Parathyroid adenoma (tissue), 2 donors: ENCODE results near the gene SLC5A2.
"Not testable (repeated sequence)": the region's sequence is repeated elsewhere in the genome, so short reads cannot be mapped to it uniquely, and the experiment has no call there.

ENCODE experiments used
- H2AFZ ChIP-seq: fragments of 300-600 bp; sonication (generic); one replicate; pipeline ENCODE4 v1.7.0; 2017; ENCODE audit warnings: antibody characterized with exemption, mild to moderate bottlenecking
- H3K27ac ChIP-seq: fragments of 300-600 bp; sonication (generic); one replicate; pipeline ENCODE4 v1.7.0; 2017
- H3K27me3 ChIP-seq: fragments of 300-600 bp; sonication (generic); one replicate; pipeline ENCODE4 v1.7.0; 2017; ENCODE audit warnings: low read length; ENCODE audit not compliant: control insufficient read depth, insufficient read depth
- H3K36me3 ChIP-seq: fragments of 300-600 bp; sonication (generic); one replicate; pipeline ENCODE4 v1.7.0; 2017; ENCODE audit warnings: low read length; ENCODE audit not compliant: control insufficient read depth, insufficient read depth
- H3K4me1 ChIP-seq: fragments of 300-600 bp; sonication (generic); one replicate; pipeline ENCODE4 v1.7.0; 2017; ENCODE audit warnings: control low read depth
- H3K4me2 ChIP-seq: fragments of 300-600 bp; sonication (generic); one replicate; pipeline ENCODE4 v1.7.0; 2017; ENCODE audit warnings: low read length
- H3K4me3 ChIP-seq: fragments of 300-600 bp; sonication (generic); one replicate; pipeline ENCODE4 v1.7.0; 2017; ENCODE audit warnings: low read depth, low read length
- H3K79me2 ChIP-seq: fragments of 300-600 bp; sonication (generic); one replicate; pipeline ENCODE4 v1.7.0; 2017; ENCODE audit warnings: control low read depth
- H3K9ac ChIP-seq: fragments of 300-600 bp; sonication (generic); one replicate; pipeline ENCODE4 v1.7.0; 2017; ENCODE audit warnings: mild to moderate bottlenecking
- H3K9me3 ChIP-seq: fragments of 300-600 bp; sonication (generic); one replicate; pipeline ENCODE4 v1.7.0; 2017; ENCODE audit warnings: low read length; ENCODE audit not compliant: control insufficient read depth
- CTCF ChIP-seq: fragments of 300-600 bp; sonication (generic); IDR thresholded peaks from one replicate; pipeline ENCODE4 v1.7.0; 2017; ENCODE audit warnings: antibody characterized with exemption, mild to moderate bottlenecking
- donor health status: primary hyperparathyroidism.

SLC5A2 gene

GRCh38 chr16:31536804-31537361 is 54.0 kb downstream of the SLC5A2 start:
- H3K79me2 ChIP-seq = no peaks in the 10 kb centered on the region
- H3K4me2 ChIP-seq = no peak overlapping the region
- H3K9ac ChIP-seq = no peak overlapping the region
- H3K4me3 ChIP-seq = no peak overlapping the region
- no peak overlapping the region for H3K27ac ChIP-seq
- TF ChIP-seq CTCF = no peak
- no peaks in the 10 kb centered on the region for H3K36me3 ChIP-seq
- H3K9me3 ChIP-seq = no peaks in the 10 kb centered on the region
- H3K27me3 ChIP-seq = no peaks in the 10 kb centered on the region
- no peak overlapping the region for H2AFZ ChIP-seq
- no peaks in the 10 kb centered on the region for H3K4me1 ChIP-seq

- Histone ChIP-seq H3K27me3 (no peaks in the 10 kb centered on the region), H3K4me3 (no peak overlapping the region), H3K27ac (no peak overlapping the region), H3K9ac (no peak overlapping the region), H3K4me1 (no peaks in the 10 kb centered on the region), H3K4me2 (peak overlapping the region; percentile 16), H3K9me3 (no peaks in the 10 kb centered on the region), H3K79me2 (no peaks in the 10 kb centered on the region), H3K36me3 (no peaks in the 10 kb centered on the region), H2AFZ (peak overlapping the region; percentile 83)
- no peak for TF ChIP-seq CTCF
These were observed 54.7 kb downstream of the SLC5A2 start for GRCh38 chr16:31537362-31538242.

- not testable (repeated sequence) for H3K9me3 ChIP-seq, H3K4me1 ChIP-seq, H3K36me3 ChIP-seq, H3K4me3 ChIP-seq, H3K27me3 ChIP-seq, H3K79me2 ChIP-seq, H2AFZ ChIP-seq, H3K4me2 ChIP-seq, H3K27ac ChIP-seq, H3K9ac ChIP-seq
These were observed 55.3 kb downstream of the SLC5A2 start for GRCh38 chr16:31538243-31538598.

- not testable (repeated sequence) for H3K9ac ChIP-seq, H3K36me3 ChIP-seq, H3K27me3 ChIP-seq, H3K79me2 ChIP-seq, H3K4me1 ChIP-seq, H3K4me3 ChIP-seq, H2AFZ ChIP-seq, H3K4me2 ChIP-seq, H3K27ac ChIP-seq, H3K9me3 ChIP-seq
These were observed 56.8 kb downstream of the SLC5A2 start for GRCh38 chr16:31539762-31540161.
